Measurements from ENCODE around the gene INTS1. TPM values are rescaled to one million over a fixed set of nuclear protein-coding genes. Genes with fewer than 3 reads are reported as not detected.

The INTS1 gene
- total and polyA plus RNA-seq, 2 experiments from 2014 or later: 35.1 to 111 TPM

- no peak overlapping the region for H2AFZ ChIP-seq
- H3K9me3 Mint-ChIP-seq: no peaks in the 10 kb centered on the region
- H3K36me3 ChIP-seq (ENCODE audit: insufficient read depth): no peaks in the 10 kb centered on the region
- no peaks in the 10 kb centered on the region for H3K4me1 Mint-ChIP-seq
- ATAC-seq: no peak
- no peaks in the 10 kb centered on the region for H3K27me3 ChIP-seq (ENCODE audit: insufficient read depth)
- no peaks in the 10 kb centered on the region; the same call in 1 of the 2 replicates for H4K20me1 ChIP-seq (replicated peaks; ENCODE audit: insufficient read depth)
- H3K27me3 Mint-ChIP-seq (ENCODE audit: insufficient read depth, low read depth, poor library complexity): peaks cover 6% of the 10 kb centered on the region
- no peaks in the 10 kb centered on the region for H3K9me2 ChIP-seq (ENCODE audit: insufficient read depth)
- H3K4me3 ChIP-seq: no peak overlapping the region
- H3K27ac Mint-ChIP-seq: no peak overlapping the region
- H3K4me2 ChIP-seq: no peak overlapping the region
- no peak overlapping the region for H3K27ac ChIP-seq (ENCODE audit: low read depth)
- H3K4me1 ChIP-seq (ENCODE audit: insufficient read depth): no peaks in the 10 kb centered on the region
- no peaks in the 10 kb centered on the region for H3F3A ChIP-seq (replicated peaks; ENCODE audit: low read depth)
- H3K4me3 Mint-ChIP-seq: no peak overlapping the region
- peaks cover 25% of the 10 kb centered on the region for H3K36me3 Mint-ChIP-seq (ENCODE audit: low read depth)
- no peaks in the 10 kb centered on the region for H3K79me2 ChIP-seq (replicated peaks; ENCODE audit: insufficient read depth)
- no peak for DNase-seq (ENCODE audit: low spot score)
- TF ChIP-seq ZNF462 (CRISPR knock-in tag; IDR thresholded peaks at IDR 0.05) (no peak), CREB1 (CRISPR knock-in tag; IDR thresholded peaks at IDR 0.05; ENCODE audit: low read depth) (no peak), NANOG (IDR thresholded peaks at IDR 0.05; ENCODE audit: borderline replicate concordance) (no peak), EZH2 (IDR thresholded peaks at IDR 0.05; ENCODE audit: low read depth, unreplicated experiment) (no peak), ZNF114 (CRISPR knock-in tag; IDR thresholded peaks at IDR 0.05) (no peak), ETS1 (IDR thresholded peaks at IDR 0.05) (no peak), REST (IDR thresholded peaks at IDR 0.05; ENCODE audit: unreplicated experiment) (no peak), STAT1 (IDR thresholded peaks at IDR 0.05; ENCODE audit: unreplicated experiment) (no peak), CTCF (conservative IDR thresholded peaks at IDR 0.05; ENCODE audit: low read depth in 2 of 2) (no peak), POLR2AphosphoS5 (IDR thresholded peaks at IDR 0.05; ENCODE audit: low read depth) (no peak), EZH2phosphoT487 (IDR thresholded peaks at IDR 0.05; ENCODE audit: unreplicated experiment) (no peak), JUNB (IDR thresholded peaks at IDR 0.05; ENCODE audit: unreplicated experiment) (no peak), ZNF331 (CRISPR knock-in tag; IDR thresholded peaks at IDR 0.05; ENCODE audit: low read depth) (no peak)
Observed at GRCh38 chr7:1483079-1483478, 21.1 kb downstream of the INTS1 start.

All from GM23338 (cell line).